ENCODE results near the gene CHD1. TPM values are rescaled to one million over a fixed set of nuclear protein-coding genes. Genes with fewer than 3 reads are reported as not detected.

The CHD1 gene
- total and polyA plus RNA-seq, 2 of the 4 experiments (the other 2 are of a cell fraction): 12.3 to 33.7 TPM

DNA sequence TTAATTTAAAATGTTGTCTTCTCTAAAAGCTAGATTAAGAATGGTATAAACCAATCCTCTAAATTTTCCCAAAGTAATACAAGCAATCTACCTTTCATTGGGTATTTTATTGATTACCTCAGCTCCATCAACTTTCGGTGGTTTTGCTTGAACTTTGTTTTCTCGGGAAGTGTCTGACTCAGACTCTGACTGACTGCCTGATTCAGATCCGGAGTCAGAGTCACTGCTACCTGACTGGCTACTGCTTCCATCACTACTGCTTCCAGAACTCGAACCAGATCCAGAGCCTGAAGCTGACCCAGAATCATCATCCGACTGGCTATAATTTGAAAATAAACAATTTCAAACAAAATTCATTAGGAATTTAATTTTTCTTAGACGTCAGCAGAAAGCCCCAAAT, 24.0 kb downstream of the CHD1 start:
- ATAC-seq (ENCODE audit: low read depth) (peak; percentile 44; the same call in 1 of the 2 replicates), DNase-seq (peak; percentile 63)
- ChIA-PET CTCF (interaction anchor here (0.9 to 1.4 kb wide), 3 partner anchors 11 to 156 kb away, joined by 3 to 6 read pairs (median 4); no protein-coding TSS in a partner anchor), POLR2A (ENCODE audit: unreplicated experiment) (no interaction called here)
- no peak overlapping the region for H3K4me2 ChIP-seq (ENCODE audit: low read depth, low read length)
- H3K4ac ChIP-seq (ENCODE audit: low read depth, low read length): no peak overlapping the region
- no peak overlapping the region for H3K18ac ChIP-seq (ENCODE audit: low read depth, low read length)
- no peak overlapping the region for H2BK120ac ChIP-seq (ENCODE audit: low read depth, low read length)
- H3K56ac ChIP-seq (ENCODE audit: extremely low read depth, insufficient read depth, low read length): no peak overlapping the region
- H3K23ac ChIP-seq (ENCODE audit: low read depth, low read length): no peak overlapping the region
- TF ChIP-seq FOS (IDR thresholded peaks at IDR 0.05; ENCODE audit: low read depth, low read length) (peak; percentile 21; the same call in 1 of the 2 replicates), NFE2L2 (IDR thresholded peaks at IDR 0.05; ENCODE audit: low read depth, low read length) (no peak), BHLHE40 (IDR thresholded peaks at IDR 0.05; ENCODE audit: low read depth, low read length) (no peak), CHD1 (IDR thresholded peaks at IDR 0.05; ENCODE audit: low read depth, low read length) (no peak), MAFK (IDR thresholded peaks at IDR 0.05; ENCODE audit: low read depth, low read length) (no peak), CEBPB (IDR thresholded peaks at IDR 0.05; ENCODE audit: low read depth, low read length) (no peak)
- H3K9ac ChIP-seq (ENCODE audit: low read depth, low read length): no peak overlapping the region
- in situ Hi-C loops (cut with MboI; ENCODE audit: low sequenced_read_pairs) (loop anchor here (5.0 kb wide), 1 partner anchor 128 kb away; no protein-coding TSS in a partner anchor), dilution Hi-C loops (cut with HindIII; ENCODE audit: low sequenced_read_pairs, unreplicated experiment) (no loop called here), intact Hi-C loops (cut with micrococcal nuclease) (no loop called here)
- no TSS peak for BruUV-seq (replicated peaks)
- H3K9me1 ChIP-seq (ENCODE audit: insufficient read depth, low read length): no peaks in the 10 kb centered on the region
- no peak overlapping the region for H2BK20ac ChIP-seq (ENCODE audit: low read depth, low read length)
- no peak overlapping the region for H3K4me3 ChIP-seq (ENCODE audit: insufficient read depth, low read depth, low read length)
- WGBS, 2 experiments (ENCODE audit: extremely low coverage in 2 of 2, insufficient read length in 1 of 2): 56% methylated on average over 3 of the region's 6 CpGs; no CpG with 5 or more reads in 1 of the 2 experiments
- no peak overlapping the region for H4K5ac ChIP-seq (ENCODE audit: low read depth, low read length)
- H3K9me3 ChIP-seq (ENCODE audit: control insufficient read depth, insufficient read depth, low read length): no peaks in the 10 kb centered on the region
- H3K27me3 ChIP-seq (ENCODE audit: control insufficient read depth, insufficient read depth, low read length): no peaks in the 10 kb centered on the region
- H3K36me3 ChIP-seq (ENCODE audit: control insufficient read depth, insufficient read depth, low read length): peaks cover 8% of the 10 kb centered on the region
- no peak overlapping the region for H4K8ac ChIP-seq (ENCODE audit: low read depth in 2 of 2, low read length in 2 of 2)
- no peak overlapping the region for H2BK5ac ChIP-seq (ENCODE audit: low read depth, low read length, poor library complexity, severe bottlenecking)
- H3K27ac ChIP-seq (ENCODE audit: insufficient read depth, low read length): no peak overlapping the region; the same call in 1 of the 2 replicates
- H4K20me1 ChIP-seq (ENCODE audit: insufficient read depth, low read length): no peaks in the 10 kb centered on the region; the same call in none of the 2 replicates
- H2AFZ ChIP-seq (replicated peaks; ENCODE audit: low read length, poor library complexity): no peak overlapping the region
- H2AK9ac ChIP-seq (replicated peaks; ENCODE audit: low read depth, low read length, poor library complexity): no peak overlapping the region
- H2BK15ac ChIP-seq (ENCODE audit: low read depth, low read length): no peak overlapping the region
- H3K14ac ChIP-seq (replicated peaks; ENCODE audit: low read depth, low read length): no peak overlapping the region
- H4K91ac ChIP-seq (ENCODE audit: insufficient read depth, low read depth, low read length): no peak overlapping the region
- no peak overlapping the region for H2AK5ac ChIP-seq (ENCODE audit: low read depth, low read length)
- peaks cover 2% of the 10 kb centered on the region for H3K4me1 ChIP-seq (ENCODE audit: control insufficient read depth, insufficient read depth, low read length)
- H3K79me1 ChIP-seq (ENCODE audit: low read depth in 1 of 2, low read length in 2 of 2): peaks cover 0 to 22% of the 10 kb centered on the region in 2 experiments; a peak in 3 of 4 replicates

Data from IMR-90 (cell line).